HG03354 (cell line): Measurements from ENCODE around the gene KREMEN1.

Experiments
- ATAC-seq: cut with Tn5 transposase; IDR thresholded peaks from one replicate; pipeline ENCODE4 v1.9.1; 2021; ENCODE audit warnings: mild to moderate bottlenecking; ENCODE audit not compliant: unreplicated experiment, poor library complexity, severe bottlenecking

The KREMEN1 gene

GRCh38 chr22:29044657-29045176, 28.1 kb upstream of the KREMEN1 start:
- ATAC-seq = no peak

GRCh38 chr22:29048822-29049654, 23.8 kb upstream of the KREMEN1 start:
- ATAC-seq = no peak

GRCh38 chr22:29049655-29050263, 23.1 kb upstream of the KREMEN1 start:
- no peak for ATAC-seq

- no peak for ATAC-seq
These were observed 22.4 kb upstream of the KREMEN1 start for GRCh38 chr22:29050457-29050856.

- no peak for ATAC-seq
These were observed 19.7 kb upstream of the KREMEN1 start for GRCh38 chr22:29053048-29053702.

GRCh38 chr22:29054251-29054767, 18.5 kb upstream of the KREMEN1 start:
- no peak for ATAC-seq

- no peak for ATAC-seq
These were observed 17.5 kb upstream of the KREMEN1 start for GRCh38 chr22:29055192-29055830.

GRCh38 chr22:29056472-29056871, 16.4 kb upstream of the KREMEN1 start:
- no peak for ATAC-seq

- no peak for ATAC-seq
These were observed 12.5 kb upstream of the KREMEN1 start for GRCh38 chr22:29060251-29060869.

- ATAC-seq = no peak
These were observed 11.9 kb upstream of the KREMEN1 start for GRCh38 chr22:29060931-29061330.

GRCh38 chr22:29061773-29062172, 11.1 kb upstream of the KREMEN1 start, which contains the start of gene C22orf31:
C22orf31 (minus strand) TSS chr22:29061831; CDS start chr22:29061792, 39 bp downstream.
- ATAC-seq = no peak

GRCh38 chr22:29062286-29062821, 10.5 kb upstream of the KREMEN1 start:
- ATAC-seq = no peak

- ATAC-seq = no peak
These were observed 7.2 kb upstream of the KREMEN1 start for GRCh38 chr22:29065468-29066190.

- ATAC-seq = no peak
These were observed 3.4 kb upstream of the KREMEN1 start for GRCh38 chr22:29069463-29069862.

- no peak for ATAC-seq
These were observed 2.3 kb upstream of the KREMEN1 start for GRCh38 chr22:29070490-29070889.

GRCh38 chr22:29071261-29072045, 1.4 kb upstream of the KREMEN1 start:
- no peak for ATAC-seq

- ATAC-seq = peak; percentile 83
These were observed 449 bp upstream of the KREMEN1 start for GRCh38 chr22:29072193-29072978.
